MCF 10A (cell line): ENCODE data around the gene B4GALT5. TPM values are rescaled to one million over a fixed set of nuclear protein-coding genes. Genes with fewer than 3 reads are reported as not detected.

ENCODE experiments used
- BruUV-seq: library from RNA; stranded (reverse); fragments of 400-500 nt; replicated peaks from 2 replicates; lab custom pipeline; 2021; lab: Mats Ljungman, UMichigan
- CTCF ChIA-PET: fragments of 300-600 bp; sonication (Branson Sonifier 250); formaldehyde crosslinking; extraction: SDS; loops from one replicate; lab custom pipeline; 2021; ENCODE audit warnings: antibody characterized with exemption, inconsistent platforms; lab: Yijun Ruan, JAX
- POLR2A ChIA-PET: fragments of 300-600, 350-650 bp; sonication (Branson Sonifier 250); formaldehyde crosslinking; extraction: SDS; loops from one replicate; lab custom pipeline; 2020; ENCODE audit warnings: antibody characterized with exemption, inconsistent platforms; lab: Yijun Ruan, JAX
- DNase-seq: peaks from one replicate; pipeline ENCODE4 v3.0.0-alpha.2; 2018; ENCODE audit not compliant: unreplicated experiment
- H3K27ac Mint-ChIP-seq: one replicate; pipeline ENCODE4 v1.8.0; 2022; ENCODE audit warnings: mild to moderate bottlenecking, low read depth, mixed read lengths; ENCODE audit not compliant: unreplicated experiment
- H3K27me3 Mint-ChIP-seq: one replicate; pipeline ENCODE4 v1.8.0; 2022; ENCODE audit warnings: mixed read lengths; ENCODE audit not compliant: insufficient read depth, unreplicated experiment
- H3K36me3 Mint-ChIP-seq: one replicate; pipeline ENCODE4 v1.8.0; 2022; ENCODE audit warnings: mild to moderate bottlenecking, moderate library complexity, mixed read lengths; ENCODE audit not compliant: insufficient read depth, unreplicated experiment
- H3K4me1 Mint-ChIP-seq: one replicate; pipeline ENCODE4 v1.8.0; 2022; ENCODE audit warnings: mixed read lengths; ENCODE audit not compliant: insufficient read depth, unreplicated experiment
- H3K4me3 Mint-ChIP-seq: one replicate; pipeline ENCODE4 v1.8.0; 2022; ENCODE audit warnings: mild to moderate bottlenecking, moderate library complexity, mixed read lengths; ENCODE audit not compliant: unreplicated experiment
- H3K9me3 Mint-ChIP-seq: one replicate; pipeline ENCODE4 v1.8.0; 2022; ENCODE audit warnings: mixed read lengths; ENCODE audit not compliant: unreplicated experiment
- CTCF ChIP-seq: fragments of 200-600 bp; IDR thresholded peaks from one replicate; pipeline ENCODE4 v1.8.0; 2022; ENCODE audit warnings: antibody characterized with exemption, mild to moderate bottlenecking; ENCODE audit not compliant: unreplicated experiment
- intact Hi-C: fragments of 100-400 bp; cut with micrococcal nuclease; formaldehyde crosslinking; loops from 2 replicates; pipeline ENCODE4 v1.14.1; 2022
- total RNA-seq: library from RNA; stranded (reverse); gene quantifications from 2 replicates; pipeline ENCODE4 v1.2.3, GENCODE V29; 2022

Gene B4GALT5
- total RNA-seq, 1 experiment from 2014 or later: 17.1 TPM

GRCh38 chr20:49742948-49743347 lies 29.3 kb upstream of the B4GALT5 start:
- no peak for TF ChIP-seq CTCF
- Mint-ChIP-seq H3K4me1 (peaks cover 5% of the 10 kb centered on the region), H3K36me3 (no peaks in the 10 kb centered on the region), H3K27me3 (no peaks in the 10 kb centered on the region), H3K9me3 (no peaks in the 10 kb centered on the region), H3K4me3 (no peak overlapping the region), H3K27ac (no peak overlapping the region)
- peak; percentile 13 for DNase-seq
- no TSS peak for BruUV-seq
- CTCF ChIA-PET: no interaction called here
- POLR2A ChIA-PET: no interaction called here
- intact Hi-C loops: no loop called here

GRCh38 chr20:49741977-49742376 lies 28.3 kb upstream of the B4GALT5 start:
- BruUV-seq: no TSS peak
- intact Hi-C loops: no loop called here
- Mint-ChIP-seq H3K36me3 (no peaks in the 10 kb centered on the region), H3K27me3 (no peaks in the 10 kb centered on the region), H3K9me3 (no peaks in the 10 kb centered on the region), H3K4me3 (no peak overlapping the region), H3K27ac (no peak overlapping the region), H3K4me1 (peaks cover 5% of the 10 kb centered on the region)
- ChIA-PET CTCF (interaction anchor here (0.6 to 1.4 kb wide), 4 partner anchors 10 to 1096 kb away, joined by 3 read pairs; no protein-coding TSS in a partner anchor), POLR2A (interaction anchor here (0.8 kb wide), 1 partner anchor 12 kb away, joined by 3 read pairs; no protein-coding TSS in a partner anchor)
- no peak for TF ChIP-seq CTCF
- no peak for DNase-seq

DNA sequence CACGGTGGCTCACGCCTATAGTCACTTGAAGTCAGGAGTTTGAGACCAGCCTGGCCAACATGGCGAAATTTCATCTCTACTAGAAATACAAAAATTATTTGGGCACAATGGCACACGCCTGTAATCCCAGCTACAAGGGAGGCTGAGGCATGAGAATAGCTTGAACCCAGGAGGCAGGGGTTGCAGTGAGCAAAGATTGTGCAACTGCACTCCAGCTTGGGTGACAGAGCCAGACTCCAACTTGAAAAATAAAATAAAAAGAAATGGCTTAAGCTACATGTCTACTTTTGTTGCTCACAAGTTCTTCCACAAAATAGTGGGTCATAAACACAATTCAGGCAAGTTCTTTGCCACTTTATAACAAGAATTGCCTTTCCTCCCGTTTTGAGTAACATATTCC lies 27.1 kb upstream of the B4GALT5 start:
- Mint-ChIP-seq H3K4me1 (peaks cover 5% of the 10 kb centered on the region), H3K27me3 (no peaks in the 10 kb centered on the region), H3K36me3 (no peaks in the 10 kb centered on the region), H3K9me3 (no peaks in the 10 kb centered on the region), H3K27ac (no peak overlapping the region), H3K4me3 (no peak overlapping the region)
- intact Hi-C loops: no loop called here
- POLR2A ChIA-PET: interaction anchor here (0.7 kb wide), 2 partner anchors 16 to 53 kb away, joined by 3 read pairs; no protein-coding TSS in a partner anchor
- no peak for TF ChIP-seq CTCF
- CTCF ChIA-PET: interaction anchor here (1.3 to 1.4 kb wide), 2 partner anchors 106 to 130 kb away, joined by 3 read pairs; no protein-coding TSS in a partner anchor
- DNase-seq: no peak
- BruUV-seq: no TSS peak

GRCh38 chr20:49739042-49739441 lies 25.4 kb upstream of the B4GALT5 start:
- no peak for DNase-seq
- no peaks in the 10 kb centered on the region for H3K9me3 Mint-ChIP-seq
- CTCF ChIA-PET: interaction anchor here (0.6 to 0.7 kb wide), 2 partner anchors 139 to 951 kb away, joined by 3 read pairs; no protein-coding TSS in a partner anchor
- POLR2A ChIA-PET: no interaction called here
- intact Hi-C loops: no loop called here
- no peaks in the 10 kb centered on the region for H3K36me3 Mint-ChIP-seq
- TF ChIP-seq CTCF: no peak
- BruUV-seq: no TSS peak
- peaks cover 5% of the 10 kb centered on the region for H3K4me1 Mint-ChIP-seq
- no peak overlapping the region for H3K27ac Mint-ChIP-seq
- H3K4me3 Mint-ChIP-seq: no peak overlapping the region
- H3K27me3 Mint-ChIP-seq: no peaks in the 10 kb centered on the region
